ENCODE results near the gene ITPRIPL2.

DNA sequence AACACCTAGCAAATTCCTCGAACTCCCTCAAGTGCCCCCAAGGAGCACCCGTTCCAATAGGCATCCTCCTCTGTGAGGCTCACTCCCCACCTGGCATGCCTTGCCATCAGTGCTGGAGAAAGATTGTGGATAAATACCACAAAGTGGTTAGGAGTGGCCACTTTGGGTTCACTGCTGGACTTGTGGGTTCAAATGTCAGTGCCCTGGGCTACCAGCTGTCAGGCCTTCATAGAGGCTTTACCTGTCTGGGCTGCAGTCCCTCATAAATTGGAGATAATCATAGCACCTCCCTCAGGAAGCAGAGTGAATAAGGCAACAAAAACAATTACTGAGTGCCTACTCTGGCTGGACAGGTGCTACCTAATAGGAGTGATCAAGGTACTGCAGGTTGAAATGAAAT lies 52.7 kb downstream of the ITPRIPL2 start:
- TF ChIP-seq, protein P1, sequence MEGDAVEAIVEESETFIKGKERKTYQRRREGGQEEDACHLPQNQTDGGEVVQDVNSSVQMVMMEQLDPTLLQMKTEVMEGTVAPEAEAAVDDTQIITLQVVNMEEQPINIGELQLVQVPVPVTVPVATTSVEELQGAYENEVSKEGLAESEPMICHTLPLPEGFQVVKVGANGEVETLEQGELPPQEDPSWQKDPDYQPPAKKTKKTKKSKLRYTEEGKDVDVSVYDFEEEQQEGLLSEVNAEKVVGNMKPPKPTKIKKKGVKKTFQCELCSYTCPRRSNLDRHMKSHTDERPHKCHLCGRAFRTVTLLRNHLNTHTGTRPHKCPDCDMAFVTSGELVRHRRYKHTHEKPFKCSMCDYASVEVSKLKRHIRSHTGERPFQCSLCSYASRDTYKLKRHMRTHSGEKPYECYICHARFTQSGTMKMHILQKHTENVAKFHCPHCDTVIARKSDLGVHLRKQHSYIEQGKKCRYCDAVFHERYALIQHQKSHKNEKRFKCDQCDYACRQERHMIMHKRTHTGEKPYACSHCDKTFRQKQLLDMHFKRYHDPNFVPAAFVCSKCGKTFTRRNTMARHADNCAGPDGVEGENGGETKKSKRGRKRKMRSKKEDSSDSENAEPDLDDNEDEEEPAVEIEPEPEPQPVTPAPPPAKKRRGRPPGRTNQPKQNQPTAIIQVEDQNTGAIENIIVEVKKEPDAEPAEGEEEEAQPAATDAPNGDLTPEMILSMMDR (conservative IDR thresholded peaks at IDR 0.05; ENCODE audit: low read depth, low read length), result no peak
- no peak for TF ChIP-seq POLR2A (IDR thresholded peaks at IDR 0.05; ENCODE audit: low read depth, low read length)
- TF ChIP-seq NFE2L2 (IDR thresholded peaks at IDR 0.05; ENCODE audit: low read depth, low read length), result no peak
